ENCODE data around the gene TMEM150A.

DNA sequence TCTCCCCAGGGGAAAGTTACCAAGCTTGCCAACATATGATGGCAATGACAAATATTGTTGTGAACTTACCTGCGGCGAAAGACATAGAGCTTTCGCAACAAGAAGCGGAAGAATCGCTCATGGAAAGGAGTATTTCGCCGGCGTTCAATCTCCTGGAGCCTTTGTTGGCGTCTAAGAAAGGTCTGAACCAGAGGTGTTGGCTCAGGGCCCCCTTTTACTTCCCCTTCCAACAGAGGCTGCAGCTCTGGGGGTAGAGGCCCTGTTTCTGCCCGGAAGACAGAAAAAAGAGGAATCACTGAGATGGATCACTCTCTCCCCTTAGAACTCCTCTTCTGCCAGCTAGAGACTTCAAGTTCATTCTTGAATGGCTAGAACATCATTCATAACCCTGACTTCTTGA lies 52.0 kb downstream of the TMEM150A start:
- TF ChIP-seq, protein P1, sequence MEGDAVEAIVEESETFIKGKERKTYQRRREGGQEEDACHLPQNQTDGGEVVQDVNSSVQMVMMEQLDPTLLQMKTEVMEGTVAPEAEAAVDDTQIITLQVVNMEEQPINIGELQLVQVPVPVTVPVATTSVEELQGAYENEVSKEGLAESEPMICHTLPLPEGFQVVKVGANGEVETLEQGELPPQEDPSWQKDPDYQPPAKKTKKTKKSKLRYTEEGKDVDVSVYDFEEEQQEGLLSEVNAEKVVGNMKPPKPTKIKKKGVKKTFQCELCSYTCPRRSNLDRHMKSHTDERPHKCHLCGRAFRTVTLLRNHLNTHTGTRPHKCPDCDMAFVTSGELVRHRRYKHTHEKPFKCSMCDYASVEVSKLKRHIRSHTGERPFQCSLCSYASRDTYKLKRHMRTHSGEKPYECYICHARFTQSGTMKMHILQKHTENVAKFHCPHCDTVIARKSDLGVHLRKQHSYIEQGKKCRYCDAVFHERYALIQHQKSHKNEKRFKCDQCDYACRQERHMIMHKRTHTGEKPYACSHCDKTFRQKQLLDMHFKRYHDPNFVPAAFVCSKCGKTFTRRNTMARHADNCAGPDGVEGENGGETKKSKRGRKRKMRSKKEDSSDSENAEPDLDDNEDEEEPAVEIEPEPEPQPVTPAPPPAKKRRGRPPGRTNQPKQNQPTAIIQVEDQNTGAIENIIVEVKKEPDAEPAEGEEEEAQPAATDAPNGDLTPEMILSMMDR (IDR thresholded peaks at IDR 0.05), result no peak
- TF ChIP-seq POLR2A (IDR thresholded peaks at IDR 0.05), result no peak
